Panc1 (cell line): ENCODE results near the gene ANTXR2. TPM values are rescaled to one million over a fixed set of nuclear protein-coding genes. Genes with fewer than 3 reads are reported as not detected.

Experiments
- ATAC-seq: fragments of 200-7000 bp; cut with Tn5 transposase; 2 replicates; pipeline ENCODE4 v1.9.1; 2020; ENCODE audit warnings: mild to moderate bottlenecking, moderate library complexity
- BruUV-seq: library from RNA; stranded (reverse); fragments of 400-500 nt; replicated peaks from 2 replicates; lab custom pipeline; 2021; lab: Mats Ljungman, UMichigan
- CTCF ChIA-PET: fragments of 300-600 bp; sonication (Branson Sonifier 250); formaldehyde crosslinking; loops from one replicate; lab custom pipeline; 2022; ENCODE audit warnings: antibody characterized with exemption; lab: Charles Lee
- POLR2A ChIA-PET: fragments of 300-600 bp; sonication (Branson Sonifier 250); formaldehyde crosslinking; loops from one replicate; lab custom pipeline; 2022; ENCODE audit warnings: antibody characterized with exemption; lab: Charles Lee
- DNase-seq: peaks from one replicate; pipeline ENCODE4 v3.0.0-alpha.2; 2010; ENCODE audit warnings: low read depth, low spot score
- H3K27ac ChIP-seq: 2 replicates; pipeline ENCODE4 v1.5.1; 2011; ENCODE audit warnings: mild to moderate bottlenecking, low read length, inconsistent platforms
- H3K27me3 ChIP-seq: fragments of 200-500 bp; sonication (Bioruptor generic); 2 replicates; pipeline ENCODE4 v1.6.0; 2014; ENCODE audit warnings: low read length, inconsistent platforms; ENCODE audit not compliant: control insufficient read depth, insufficient read depth
- H3K36me3 ChIP-seq: fragments of 200-500 bp; sonication (Bioruptor generic); 2 replicates; pipeline ENCODE4 v1.5.1; 2014; ENCODE audit warnings: inconsistent platforms, mild to moderate bottlenecking, low read length, moderate library complexity; ENCODE audit not compliant: control insufficient read depth, insufficient read depth
- H3K4me1 ChIP-seq: 2 replicates; pipeline ENCODE4 v1.5.1; 2011; ENCODE audit warnings: inconsistent platforms, mild to moderate bottlenecking, low read length, moderate library complexity; ENCODE audit not compliant: control insufficient read depth, insufficient read depth
- H3K4me3 ChIP-seq, 2 experiments: 2 replicates each; pipeline ENCODE4 v1.5.1; 2011 to 2012; ENCODE audit warnings: low read depth in 2 of 2, low read length in 2 of 2, mild to moderate bottlenecking in 2 of 2, inconsistent platforms in 1 of 2, moderate library complexity in 1 of 2
- H3K9me3 ChIP-seq: fragments of 200-500 bp; sonication (Bioruptor generic); 2 replicates; pipeline ENCODE4 v1.5.1; 2014; ENCODE audit warnings: low read depth, mild to moderate bottlenecking, inconsistent platforms, low read length, moderate library complexity; ENCODE audit not compliant: control insufficient read depth, insufficient read depth
- POLR2AphosphoS5 ChIP-seq: IDR thresholded peaks from 2 replicates; pipeline ENCODE4 v1.6.1; 2012; ENCODE audit warnings: mild to moderate bottlenecking, low read depth, low read length, moderate library complexity
- REST ChIP-seq, 2 experiments: IDR thresholded peaks; 2 replicates each; pipeline ENCODE4 v1.6.1; 2011 to 2012; ENCODE audit warnings: low read depth in 2 of 2, control low read depth in 1 of 2, low read length in 1 of 2, mild to moderate bottlenecking in 1 of 2, moderate library complexity in 1 of 2; ENCODE audit not compliant: insufficient read depth in 1 of 2
- SIN3A ChIP-seq: IDR thresholded peaks from 2 replicates; pipeline ENCODE4 v1.6.1; 2012; ENCODE audit warnings: low read depth, mild to moderate bottlenecking, low read length, moderate library complexity, borderline replicate concordance; ENCODE audit not compliant: insufficient read depth
- TCF7L2 ChIP-seq: IDR thresholded peaks from 2 replicates; pipeline ENCODE4 v1.6.1; 2011; ENCODE audit warnings: mild to moderate bottlenecking, low read depth, low read length, inconsistent platforms
- in situ Hi-C: cut with HindIII; loops from 2 replicates; pipeline ENCODE4 v1.10.0; 2016; ENCODE audit warnings: low sequenced_read_pairs, low pct_unique_long_range_greater_than_20kb
- intact Hi-C: fragments of 100-400 bp; cut with micrococcal nuclease; formaldehyde crosslinking; loops from one replicate; pipeline ENCODE4 v1.10.0; 2022; ENCODE audit not compliant: unreplicated experiment
- total RNA-seq: library from RNA; stranded (reverse); gene quantifications from one replicate; pipeline ENCODE4 v1.2.1, GENCODE V29; 2021; ENCODE audit not compliant: unreplicated experiment
- TF ChIP-seq, protein P1 (sequence below): fragments of 450-650 bp; IDR thresholded peaks from 2 replicates; pipeline ENCODE4 v1.5.1; 2017; ENCODE audit warnings: mild to moderate bottlenecking

ANTXR2 gene
- total RNA-seq, 1 experiment from 2014 or later = 27.8 TPM

GRCh38 chr4:80016506-80016905, 56.5 kb downstream of the ANTXR2 start:
- ATAC-seq = no peak
- intact Hi-C loops (no loop called here), in situ Hi-C loops (no loop called here)
- ChIA-PET POLR2A (interaction anchor here (0.6 kb wide), 1 partner anchor 82 kb away, joined by 6 read pairs; no protein-coding TSS in a partner anchor), CTCF (no interaction called here)
- no peak overlapping the region for H3K4me3 ChIP-seq
- no peak for DNase-seq
- H3K4me1 ChIP-seq = no peaks in the 10 kb centered on the region
- no peak for TF ChIP-seq REST (IDR thresholded peaks at IDR 0.05; ENCODE audit: insufficient read depth in 1 of 2, low read depth in 2 of 2, low read length in 1 of 2)
- H3K9me3 ChIP-seq = no peaks in the 10 kb centered on the region
- H3K27me3 ChIP-seq = no peaks in the 10 kb centered on the region
- H3K27ac ChIP-seq = no peak overlapping the region
- peaks cover 9% of the 10 kb centered on the region for H3K36me3 ChIP-seq
- no TSS peak for BruUV-seq

- Histone ChIP-seq H3K4me3 (no peak overlapping the region), H3K27ac (no peak overlapping the region), H3K27me3 (no peaks in the 10 kb centered on the region), H3K36me3 (peaks cover 9% of the 10 kb centered on the region), H3K9me3 (no peaks in the 10 kb centered on the region), H3K4me1 (no peaks in the 10 kb centered on the region)
- intact Hi-C loops = no loop called here
- TF ChIP-seq SIN3A (no peak), TCF7L2 (no peak), REST (IDR thresholded peaks at IDR 0.05; ENCODE audit: insufficient read depth in 1 of 2, low read depth in 2 of 2, low read length in 1 of 2) (no peak), POLR2AphosphoS5 (no peak)
- TF ChIP-seq, protein P1, sequence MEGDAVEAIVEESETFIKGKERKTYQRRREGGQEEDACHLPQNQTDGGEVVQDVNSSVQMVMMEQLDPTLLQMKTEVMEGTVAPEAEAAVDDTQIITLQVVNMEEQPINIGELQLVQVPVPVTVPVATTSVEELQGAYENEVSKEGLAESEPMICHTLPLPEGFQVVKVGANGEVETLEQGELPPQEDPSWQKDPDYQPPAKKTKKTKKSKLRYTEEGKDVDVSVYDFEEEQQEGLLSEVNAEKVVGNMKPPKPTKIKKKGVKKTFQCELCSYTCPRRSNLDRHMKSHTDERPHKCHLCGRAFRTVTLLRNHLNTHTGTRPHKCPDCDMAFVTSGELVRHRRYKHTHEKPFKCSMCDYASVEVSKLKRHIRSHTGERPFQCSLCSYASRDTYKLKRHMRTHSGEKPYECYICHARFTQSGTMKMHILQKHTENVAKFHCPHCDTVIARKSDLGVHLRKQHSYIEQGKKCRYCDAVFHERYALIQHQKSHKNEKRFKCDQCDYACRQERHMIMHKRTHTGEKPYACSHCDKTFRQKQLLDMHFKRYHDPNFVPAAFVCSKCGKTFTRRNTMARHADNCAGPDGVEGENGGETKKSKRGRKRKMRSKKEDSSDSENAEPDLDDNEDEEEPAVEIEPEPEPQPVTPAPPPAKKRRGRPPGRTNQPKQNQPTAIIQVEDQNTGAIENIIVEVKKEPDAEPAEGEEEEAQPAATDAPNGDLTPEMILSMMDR = no peak
- ChIA-PET POLR2A (interaction anchor here (0.6 kb wide), 1 partner anchor 81 kb away, joined by 6 read pairs; no protein-coding TSS in a partner anchor), CTCF (no interaction called here)
- ATAC-seq (no peak), DNase-seq (no peak)
- no TSS peak for BruUV-seq
- in situ Hi-C loops = no loop called here
These were observed 57.4 kb downstream of the ANTXR2 start for GRCh38 chr4:80015407-80016189.
